Smooth muscle cell (in vitro differentiated cells): ENCODE measurements around the gene PSMA1. TPM values are rescaled to one million over a fixed set of nuclear protein-coding genes. Genes with fewer than 3 reads are reported as not detected.
A peak's percentile ranks its signal among the peaks of the same experiment; 100 is the strongest.

Experiments
- DNase-seq: peaks from one replicate; lab custom pipeline; 2025; ENCODE audit not compliant: unreplicated experiment; lab: John Stamatoyannopoulos, UW
- H2AFZ ChIP-seq: fragments of 200-600 bp; sonication (generic); 2 replicates; pipeline ENCODE4 v1.6.0; 2016; ENCODE audit warnings: antibody characterized with exemption, low read depth, mild to moderate bottlenecking
- H3F3A ChIP-seq: fragments of 200-600 bp; sonication (generic); 2 replicates; pipeline ENCODE4 v1.6.0; 2017; ENCODE audit warnings: antibody characterized with exemption, low read depth
- H3K27ac ChIP-seq: fragments of 200-600 bp; sonication (generic); 2 replicates; pipeline ENCODE4 v1.5.1; 2016; ENCODE audit warnings: low read depth, mild to moderate bottlenecking
- H3K27me3 ChIP-seq: fragments of 200-600 bp; sonication (generic); 2 replicates; pipeline ENCODE4 v1.6.1; 2016; ENCODE audit warnings: low read depth, mild to moderate bottlenecking
- H3K36me3 ChIP-seq: fragments of 200-600 bp; sonication (generic); 2 replicates; pipeline ENCODE4 v1.5.1; 2016; ENCODE audit warnings: low read depth
- H3K4me1 ChIP-seq: fragments of 200-600 bp; sonication (generic); 2 replicates; pipeline ENCODE4 v1.5.1; 2016; ENCODE audit warnings: low read depth
- H3K4me2 ChIP-seq: fragments of 200-600 bp; sonication (generic); 2 replicates; pipeline ENCODE4 v1.6.0; 2016; ENCODE audit warnings: mild to moderate bottlenecking
- H3K4me3 ChIP-seq: fragments of 200-600 bp; sonication (generic); 2 replicates; pipeline ENCODE4 v1.5.1; 2016; ENCODE audit warnings: mild to moderate bottlenecking
- H3K79me2 ChIP-seq: fragments of 200-600 bp; sonication (generic); 2 replicates; pipeline ENCODE4 v1.6.0; 2016; ENCODE audit warnings: low read depth, mild to moderate bottlenecking
- H3K9ac ChIP-seq: fragments of 200-600 bp; sonication (generic); 2 replicates; pipeline ENCODE4 v1.6.0; 2016; ENCODE audit warnings: low read depth
- H3K9me3 ChIP-seq: fragments of 200-600 bp; sonication (generic); replicated peaks from 2 replicates; pipeline ENCODE4 v1.5.1; 2016; ENCODE audit warnings: low read depth
- H4K20me1 ChIP-seq: fragments of 200-600 bp; sonication (generic); 2 replicates; pipeline ENCODE4 v1.6.0; 2016; ENCODE audit warnings: low read depth
- WGBS: methylation state at CpG from one replicate; pipeline ENCODE4 v1.1.7; 2016; ENCODE audit warnings: low lambda C conversion rate; 5-methylcytosine and 5-hydroxymethylcytosine counted together
- polyA plus RNA-seq: library from polyadenylated mRNA; unstranded; fragments of >200 nt; fragmentation: Nextera tagmentation; extraction: Ambion mirVana; gene quantifications from 2 replicates; pipeline ENCODE4 v1.2.1, GENCODE V29; 2016
- total RNA-seq: library from RNA; depleted of rRNA; stranded (reverse); fragments of >200 nt; gene quantifications from 2 replicates; pipeline ENCODE4 v1.2.3, GENCODE V29; 2014
- TF ChIP-seq, protein P1 (sequence below): fragments of 200-600 bp; sonication (generic); IDR thresholded peaks from 2 replicates; pipeline ENCODE4 v1.5.1; 2017; ENCODE audit warnings: borderline replicate concordance, mild to moderate bottlenecking, antibody characterized with exemption; ENCODE audit not compliant: insufficient read depth, poor library complexity, severe bottlenecking

Gene PSMA1
- total and polyA plus RNA-seq, 2 experiments from 2014 or later, result 205 to 256 TPM

DNA sequence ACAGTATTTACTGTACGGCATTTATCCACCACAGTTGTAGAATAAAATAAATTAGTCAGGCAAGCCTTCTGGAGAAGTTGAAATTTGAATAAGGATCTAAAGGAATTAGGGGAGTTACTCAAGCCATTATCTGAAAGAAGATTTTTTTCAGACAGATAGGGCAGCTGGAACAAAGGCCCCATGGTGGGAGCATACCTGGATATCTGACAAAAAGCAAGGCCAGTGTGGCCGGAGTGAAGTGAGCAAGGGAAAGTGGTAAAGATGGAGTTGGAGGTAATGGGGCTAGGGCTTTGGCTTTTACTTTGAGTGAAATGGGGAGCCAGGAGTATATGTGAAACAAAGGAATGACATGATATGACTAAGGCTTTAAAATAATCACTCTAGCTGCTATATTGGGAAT lies 45.7 kb upstream of the PSMA1 start:
- DNase-seq, result no peak
- Histone ChIP-seq H3K27ac (no peak overlapping the region), H3K9me3 (no peaks in the 10 kb centered on the region), H3K4me3 (no peak overlapping the region), H4K20me1 (no peaks in the 10 kb centered on the region), H3K4me1 (no peaks in the 10 kb centered on the region), H3K4me2 (no peak overlapping the region), H3F3A (no peaks in the 10 kb centered on the region), H3K36me3 (no peaks in the 10 kb centered on the region), H3K9ac (no peak overlapping the region), H2AFZ (no peak overlapping the region), H3K79me2 (no peaks in the 10 kb centered on the region), H3K27me3 (no peaks in the 10 kb centered on the region)
- TF ChIP-seq, protein P1, sequence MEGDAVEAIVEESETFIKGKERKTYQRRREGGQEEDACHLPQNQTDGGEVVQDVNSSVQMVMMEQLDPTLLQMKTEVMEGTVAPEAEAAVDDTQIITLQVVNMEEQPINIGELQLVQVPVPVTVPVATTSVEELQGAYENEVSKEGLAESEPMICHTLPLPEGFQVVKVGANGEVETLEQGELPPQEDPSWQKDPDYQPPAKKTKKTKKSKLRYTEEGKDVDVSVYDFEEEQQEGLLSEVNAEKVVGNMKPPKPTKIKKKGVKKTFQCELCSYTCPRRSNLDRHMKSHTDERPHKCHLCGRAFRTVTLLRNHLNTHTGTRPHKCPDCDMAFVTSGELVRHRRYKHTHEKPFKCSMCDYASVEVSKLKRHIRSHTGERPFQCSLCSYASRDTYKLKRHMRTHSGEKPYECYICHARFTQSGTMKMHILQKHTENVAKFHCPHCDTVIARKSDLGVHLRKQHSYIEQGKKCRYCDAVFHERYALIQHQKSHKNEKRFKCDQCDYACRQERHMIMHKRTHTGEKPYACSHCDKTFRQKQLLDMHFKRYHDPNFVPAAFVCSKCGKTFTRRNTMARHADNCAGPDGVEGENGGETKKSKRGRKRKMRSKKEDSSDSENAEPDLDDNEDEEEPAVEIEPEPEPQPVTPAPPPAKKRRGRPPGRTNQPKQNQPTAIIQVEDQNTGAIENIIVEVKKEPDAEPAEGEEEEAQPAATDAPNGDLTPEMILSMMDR, result no peak
- whole genome bisulfite sequencing, result 91% methylated on average over 2 of the region's 2 CpGs

DNA sequence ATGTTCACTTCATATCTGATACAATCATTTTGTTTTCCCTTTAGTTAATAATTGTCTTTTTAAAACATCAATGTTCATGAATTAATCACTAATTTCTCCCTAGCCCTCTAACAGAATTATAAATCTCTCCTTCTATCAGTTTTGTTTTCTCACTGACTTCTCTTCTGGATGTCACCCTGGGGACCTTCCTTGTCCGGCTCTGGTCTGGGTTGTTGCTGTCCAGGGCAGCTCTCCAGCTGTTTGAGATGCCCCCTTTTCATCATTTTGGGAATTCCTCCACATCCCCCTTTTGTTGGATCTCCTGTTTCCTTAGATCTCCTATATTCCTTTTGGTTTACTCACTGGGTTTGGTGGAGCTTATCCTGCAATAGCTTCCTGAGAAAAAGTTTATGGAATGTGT lies 35.6 kb upstream of the PSMA1 start:
- Histone ChIP-seq H3K36me3 (no peaks in the 10 kb centered on the region), H3F3A (no peaks in the 10 kb centered on the region), H3K27me3 (no peaks in the 10 kb centered on the region), H3K27ac (peak overlapping the region; percentile 43), H2AFZ (no peak overlapping the region), H3K4me2 (peak overlapping the region; percentile 29), H3K79me2 (no peaks in the 10 kb centered on the region), H3K9ac (no peak overlapping the region), H3K4me3 (no peak overlapping the region), H3K4me1 (no peaks in the 10 kb centered on the region), H4K20me1 (no peaks in the 10 kb centered on the region), H3K9me3 (no peaks in the 10 kb centered on the region)
- no peak for DNase-seq
- WGBS, result 78% methylated on average over 1 of the region's 1 CpG
- TF ChIP-seq, protein P1, result no peak

DNA sequence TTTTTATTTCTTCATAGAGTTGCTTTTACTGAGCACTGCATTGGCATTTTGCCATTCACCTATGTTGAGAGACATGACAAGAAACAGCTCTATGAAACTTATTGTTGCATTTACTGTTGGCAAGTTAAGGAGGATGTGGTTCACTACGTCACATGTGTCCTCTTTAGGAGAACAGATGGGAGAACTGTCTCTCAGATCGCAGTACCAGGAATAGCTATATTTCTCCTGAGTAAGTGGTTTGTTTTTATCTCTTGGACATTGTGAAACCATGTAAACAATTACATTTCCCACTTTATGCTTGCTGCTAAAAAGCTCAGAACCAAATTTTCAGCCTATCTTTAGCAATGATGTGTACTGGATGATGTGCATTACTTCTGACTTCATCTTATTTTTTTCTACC lies 34.8 kb upstream of the PSMA1 start:
- Histone ChIP-seq H3K27ac (peak overlapping the region; percentile 43), H3K79me2 (no peaks in the 10 kb centered on the region), H3K4me3 (no peak overlapping the region), H3K4me1 (no peaks in the 10 kb centered on the region), H3K4me2 (peak overlapping the region; percentile 29), H3K9ac (no peak overlapping the region), H3K27me3 (no peaks in the 10 kb centered on the region), H4K20me1 (no peaks in the 10 kb centered on the region), H3K36me3 (no peaks in the 10 kb centered on the region), H3F3A (no peaks in the 10 kb centered on the region), H2AFZ (no peak overlapping the region), H3K9me3 (no peaks in the 10 kb centered on the region)
- TF ChIP-seq, protein P1, result no peak
- WGBS, result 49% methylated on average over 2 of the region's 2 CpGs
- DNase-seq, result no peak

DNA sequence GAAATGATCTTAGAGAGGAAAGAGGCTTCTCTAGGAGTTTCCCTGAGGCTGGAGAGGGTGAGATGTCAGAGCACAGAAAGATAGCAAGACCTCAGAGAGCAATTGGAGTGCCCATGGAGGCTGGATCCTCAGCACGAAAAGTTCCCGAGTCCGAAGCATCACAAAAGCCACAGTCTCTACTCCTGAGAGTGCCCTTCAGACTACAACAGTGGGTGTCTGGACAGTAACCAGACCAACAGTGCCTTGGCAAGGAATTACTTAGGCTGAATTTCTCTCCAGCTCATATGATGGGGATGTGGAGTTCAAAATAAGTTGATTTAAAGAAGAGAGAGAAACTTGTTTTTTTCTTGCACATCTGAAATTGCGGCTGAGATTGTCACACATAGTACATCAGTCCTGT lies 31.9 kb upstream of the PSMA1 start:
- no peak for DNase-seq

More for the DNA sequence above, 31.9 kb upstream of the PSMA1 start:
- Histone ChIP-seq H3K9me3 (no peaks in the 10 kb centered on the region), H3K27ac (no peak overlapping the region), H4K20me1 (no peaks in the 10 kb centered on the region), H2AFZ (peak overlapping the region; percentile 50), H3K27me3 (no peaks in the 10 kb centered on the region), H3K4me2 (no peak overlapping the region), H3K9ac (no peak overlapping the region), H3K4me3 (no peak overlapping the region), H3K79me2 (no peaks in the 10 kb centered on the region), H3K4me1 (no peaks in the 10 kb centered on the region), H3K36me3 (no peaks in the 10 kb centered on the region), H3F3A (no peaks in the 10 kb centered on the region)
- WGBS, result 75% methylated on average over 4 of the region's 4 CpGs
- TF ChIP-seq, protein P1, result no peak
